ENCODE data around the gene CACNB4. TPM values are rescaled to one million over a fixed set of nuclear protein-coding genes. Genes with fewer than 3 reads are reported as not detected.
"Not testable (repeated sequence)": the region's sequence is repeated elsewhere in the genome, so short reads cannot be mapped to it uniquely, and the experiment has no call there.

Gene CACNB4
- polyA plus RNA-seq, 1 of the 3 experiments (the other 2 are of a cell fraction): 0.18 TPM

DNA sequence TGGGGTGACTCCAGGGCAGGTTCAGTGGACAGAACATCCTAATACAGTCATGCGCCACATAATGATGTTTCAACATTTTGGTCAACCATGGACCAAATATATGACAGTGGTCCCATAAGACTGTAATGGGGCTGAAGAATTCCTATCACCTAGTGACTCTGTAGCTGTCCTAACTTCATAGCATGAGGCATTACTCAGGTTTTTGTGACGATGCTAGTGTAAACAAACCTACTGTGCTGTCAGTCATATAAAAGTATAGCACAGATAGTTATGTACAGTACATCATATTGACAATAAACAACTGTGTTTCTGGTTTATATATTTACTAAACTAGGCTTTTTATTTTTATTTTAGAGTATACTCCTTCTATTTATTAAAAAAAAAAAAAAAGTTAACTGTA lies 87.1 kb downstream of the CACNB4 start:
- Histone ChIP-seq H3K79me2 (ENCODE audit: insufficient read depth) (no peaks in the 10 kb centered on the region), H3K9me3 (no peaks in the 10 kb centered on the region), H3K4me2 (no peak overlapping the region), H3K4me3 (ENCODE audit: low read depth in 2 of 2, low read length in 1 of 2) (no peak overlapping the region), H3F3A (replicated peaks; ENCODE audit: insufficient read depth) (no peaks in the 10 kb centered on the region), H3K9me2 (no peaks in the 10 kb centered on the region), H3K4me1 (ENCODE audit: control insufficient read depth in 1 of 2, insufficient read depth in 2 of 2, low read depth in 1 of 2, low read length in 1 of 2) (no peaks in the 10 kb centered on the region), H3K36me3 (replicated peaks in 1 of 2; ENCODE audit: control insufficient read depth in 1 of 2, insufficient read depth in 2 of 2, low read length in 1 of 2) (no peaks in the 10 kb centered on the region), H2AFZ (ENCODE audit: low read depth) (no peak overlapping the region), H3K9ac (no peak overlapping the region), H3K27ac (ENCODE audit: low read depth in 2 of 2, low read length in 1 of 2) (no peak overlapping the region), H3K27me3 (ENCODE audit: insufficient read depth) (peaks cover 4% of the 10 kb centered on the region; the same call in 1 of the 2 replicates), H4K20me1 (ENCODE audit: insufficient read depth) (no peaks in the 10 kb centered on the region)
- TF ChIP-seq CHD2 (IDR thresholded peaks at IDR 0.05; ENCODE audit: low read length, partially characterized antibody) (no peak), USF2 (IDR thresholded peaks at IDR 0.05; ENCODE audit: borderline replicate concordance, low read depth, low read length) (no peak), TCF12 (IDR thresholded peaks at IDR 0.05) (no peak), RAD21 (IDR thresholded peaks at IDR 0.05; ENCODE audit: low read length) (no peak), FOXM1 (IDR thresholded peaks at IDR 0.05; ENCODE audit: low read depth) (no peak), SIN3A (IDR thresholded peaks at IDR 0.05; ENCODE audit: borderline replicate concordance, low read depth, low read length) (no peak), TAF1 (IDR thresholded peaks at IDR 0.05; ENCODE audit: borderline replicate concordance, low read depth, low read length) (no peak), RXRA (IDR thresholded peaks at IDR 0.05; ENCODE audit: borderline replicate concordance, low read depth) (no peak), FOSL2 (IDR thresholded peaks at IDR 0.05; ENCODE audit: borderline replicate concordance, low read depth) (no peak), POLR2AphosphoS5 (IDR thresholded peaks at IDR 0.05; ENCODE audit: low read depth, low read length) (no peak)
- TF ChIP-seq, protein P1, sequence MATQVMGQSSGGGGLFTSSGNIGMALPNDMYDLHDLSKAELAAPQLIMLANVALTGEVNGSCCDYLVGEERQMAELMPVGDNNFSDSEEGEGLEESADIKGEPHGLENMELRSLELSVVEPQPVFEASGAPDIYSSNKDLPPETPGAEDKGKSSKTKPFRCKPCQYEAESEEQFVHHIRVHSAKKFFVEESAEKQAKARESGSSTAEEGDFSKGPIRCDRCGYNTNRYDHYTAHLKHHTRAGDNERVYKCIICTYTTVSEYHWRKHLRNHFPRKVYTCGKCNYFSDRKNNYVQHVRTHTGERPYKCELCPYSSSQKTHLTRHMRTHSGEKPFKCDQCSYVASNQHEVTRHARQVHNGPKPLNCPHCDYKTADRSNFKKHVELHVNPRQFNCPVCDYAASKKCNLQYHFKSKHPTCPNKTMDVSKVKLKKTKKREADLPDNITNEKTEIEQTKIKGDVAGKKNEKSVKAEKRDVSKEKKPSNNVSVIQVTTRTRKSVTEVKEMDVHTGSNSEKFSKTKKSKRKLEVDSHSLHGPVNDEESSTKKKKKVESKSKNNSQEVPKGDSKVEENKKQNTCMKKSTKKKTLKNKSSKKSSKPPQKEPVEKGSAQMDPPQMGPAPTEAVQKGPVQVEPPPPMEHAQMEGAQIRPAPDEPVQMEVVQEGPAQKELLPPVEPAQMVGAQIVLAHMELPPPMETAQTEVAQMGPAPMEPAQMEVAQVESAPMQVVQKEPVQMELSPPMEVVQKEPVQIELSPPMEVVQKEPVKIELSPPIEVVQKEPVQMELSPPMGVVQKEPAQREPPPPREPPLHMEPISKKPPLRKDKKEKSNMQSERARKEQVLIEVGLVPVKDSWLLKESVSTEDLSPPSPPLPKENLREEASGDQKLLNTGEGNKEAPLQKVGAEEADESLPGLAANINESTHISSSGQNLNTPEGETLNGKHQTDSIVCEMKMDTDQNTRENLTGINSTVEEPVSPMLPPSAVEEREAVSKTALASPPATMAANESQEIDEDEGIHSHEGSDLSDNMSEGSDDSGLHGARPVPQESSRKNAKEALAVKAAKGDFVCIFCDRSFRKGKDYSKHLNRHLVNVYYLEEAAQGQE (IDR thresholded peaks at IDR 0.05; ENCODE audit: low read depth, low read length): no peak
- ChIA-PET CTCF (interaction anchor here (1.4 to 10.0 kb wide), 3 partner anchors 13 to 39 kb away, joined by 4 to 93 read pairs (median 10); no protein-coding TSS in a partner anchor), POLR2A (no interaction called here)
- DNase-seq: no peak
- WGBS (ENCODE audit: low lambda C conversion rate): 50% methylated on average over 2 of the region's 2 CpGs

DNA sequence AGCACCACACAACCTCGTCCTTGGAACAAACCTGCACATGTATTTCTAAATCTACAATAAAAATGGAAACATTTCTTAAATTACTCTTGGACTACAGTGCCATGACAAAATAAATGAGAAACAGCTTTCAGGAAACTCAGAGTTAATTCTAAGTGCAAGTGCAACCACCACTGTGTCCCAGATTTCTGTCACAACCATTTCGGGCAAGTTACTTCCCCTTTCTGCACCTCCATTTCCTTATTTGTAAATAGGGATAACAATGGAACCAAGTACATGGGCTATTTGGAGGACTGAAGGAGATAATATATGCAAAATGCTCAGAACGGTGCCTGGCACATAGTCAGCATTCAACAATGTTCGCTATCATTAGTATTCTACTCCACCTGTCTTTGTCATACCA lies 93.2 kb downstream of the CACNB4 start:
- Histone ChIP-seq H3F3A (replicated peaks; ENCODE audit: insufficient read depth) (no peaks in the 10 kb centered on the region), H3K9me2 (no peaks in the 10 kb centered on the region), H3K4me2 (no peak overlapping the region), H3K27ac (ENCODE audit: low read depth in 2 of 2, low read length in 1 of 2) (no peak overlapping the region), H3K4me1 (ENCODE audit: control insufficient read depth in 1 of 2, insufficient read depth in 2 of 2, low read depth in 1 of 2, low read length in 1 of 2) (no peaks in the 10 kb centered on the region), H4K20me1 (ENCODE audit: insufficient read depth) (no peaks in the 10 kb centered on the region), H3K9ac (no peak overlapping the region), H3K4me3 (ENCODE audit: low read depth in 2 of 2, low read length in 1 of 2) (no peak overlapping the region), H3K36me3 (replicated peaks in 1 of 2; ENCODE audit: control insufficient read depth in 1 of 2, insufficient read depth in 2 of 2, low read length in 1 of 2) (no peaks in the 10 kb centered on the region), H3K27me3 (ENCODE audit: insufficient read depth) (peaks cover 1% of the 10 kb centered on the region; the same call in 1 of the 2 replicates), H3K79me2 (ENCODE audit: insufficient read depth) (no peaks in the 10 kb centered on the region), H3K9me3 (no peaks in the 10 kb centered on the region), H2AFZ (ENCODE audit: low read depth) (no peak overlapping the region)
- TF ChIP-seq FOXJ3 (CRISPR knock-in tag; IDR thresholded peaks at IDR 0.05) (no peak), FOXM1 (IDR thresholded peaks at IDR 0.05; ENCODE audit: low read depth) (no peak), JUND (IDR thresholded peaks at IDR 0.05) (no peak), CHD2 (IDR thresholded peaks at IDR 0.05; ENCODE audit: low read length, partially characterized antibody) (no peak), TAF1 (IDR thresholded peaks at IDR 0.05; ENCODE audit: borderline replicate concordance, low read depth, low read length) (no peak), EP300 (IDR thresholded peaks at IDR 0.05; ENCODE audit: borderline replicate concordance in 1 of 2, low read depth in 1 of 2, low read length in 1 of 2) (no peak)
- TF ChIP-seq, protein P2, sequence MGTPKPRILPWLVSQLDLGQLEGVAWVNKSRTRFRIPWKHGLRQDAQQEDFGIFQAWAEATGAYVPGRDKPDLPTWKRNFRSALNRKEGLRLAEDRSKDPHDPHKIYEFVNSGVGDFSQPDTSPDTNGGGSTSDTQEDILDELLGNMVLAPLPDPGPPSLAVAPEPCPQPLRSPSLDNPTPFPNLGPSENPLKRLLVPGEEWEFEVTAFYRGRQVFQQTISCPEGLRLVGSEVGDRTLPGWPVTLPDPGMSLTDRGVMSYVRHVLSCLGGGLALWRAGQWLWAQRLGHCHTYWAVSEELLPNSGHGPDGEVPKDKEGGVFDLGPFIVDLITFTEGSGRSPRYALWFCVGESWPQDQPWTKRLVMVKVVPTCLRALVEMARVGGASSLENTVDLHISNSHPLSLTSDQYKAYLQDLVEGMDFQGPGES (IDR thresholded peaks at IDR 0.05; ENCODE audit: low read depth, low read length): no peak
- ChIA-PET CTCF (interaction anchor here (1.0 to 1.7 kb wide), 3 partner anchors 9 to 32 kb away, joined by 3 to 5 read pairs (median 4); no protein-coding TSS in a partner anchor), POLR2A (no interaction called here)
- no peak for DNase-seq
- 39% methylated on average over 4 of the region's 4 CpGs for WGBS (ENCODE audit: low lambda C conversion rate)

DNA sequence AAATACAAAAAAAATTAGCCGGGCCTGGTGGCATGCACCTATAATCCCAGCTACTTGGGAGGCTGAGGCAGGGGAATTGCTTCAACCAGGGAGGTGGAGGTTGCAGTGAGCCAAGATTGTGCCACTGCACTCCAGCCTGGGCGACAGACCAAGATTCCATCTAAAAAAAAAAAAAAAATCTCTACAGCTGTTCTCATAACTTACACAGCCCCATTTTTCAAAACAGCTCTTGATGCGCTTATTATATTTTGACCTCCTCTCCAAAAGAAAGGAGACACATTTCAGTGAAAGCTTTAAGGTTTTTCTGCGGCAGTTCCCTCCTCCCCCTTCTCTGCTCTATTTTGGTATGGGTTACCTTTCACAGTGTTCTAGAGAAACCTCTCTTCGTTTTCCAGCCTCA lies 95.6 kb downstream of the CACNB4 start:
- H3K4me3 ChIP-seq (ENCODE audit: low read depth in 2 of 2, low read length in 1 of 2); H3K4me2 ChIP-seq; H3K9me3 ChIP-seq; H3K9me2 ChIP-seq; H3K27ac ChIP-seq (ENCODE audit: low read depth in 2 of 2, low read length in 1 of 2); H2AFZ ChIP-seq (ENCODE audit: low read depth); H3K79me2 ChIP-seq (ENCODE audit: insufficient read depth); POLR2A ChIA-PET; H3K27me3 ChIP-seq (ENCODE audit: insufficient read depth); H3K36me3 ChIP-seq (replicated peaks in 1 of 2; ENCODE audit: control insufficient read depth in 1 of 2, insufficient read depth in 2 of 2, low read length in 1 of 2); H4K20me1 ChIP-seq (ENCODE audit: insufficient read depth); H3F3A ChIP-seq (replicated peaks; ENCODE audit: insufficient read depth); DNase-seq; H3K9ac ChIP-seq; H3K4me1 ChIP-seq (ENCODE audit: control insufficient read depth in 1 of 2, insufficient read depth in 2 of 2, low read depth in 1 of 2, low read length in 1 of 2): not testable (repeated sequence)
- CTCF ChIA-PET: interaction anchor here (1.0 to 2.5 kb wide), 4 partner anchors 11 to 86 kb away, joined by 3 to 10 read pairs (median 6); no protein-coding TSS in a partner anchor
- WGBS (ENCODE audit: low lambda C conversion rate): 66% methylated on average over 5 of the region's 5 CpGs

Data from SK-N-SH (cell line).